NCI-H2171 (cell line): ENCODE measurements around the gene RAPGEF4.

ENCODE experiments used
- DNase-seq: peaks from one replicate; lab custom pipeline; 2025; lab: John Stamatoyannopoulos, UW

Gene RAPGEF4

GRCh38 chr2:172999641-173000386 is 264.2 kb downstream of the RAPGEF4 start:
- DNase-seq: no peak

- DNase-seq: no peak
Measured at GRCh38 chr2:173001664-173002604, 266.3 kb downstream of the RAPGEF4 start.

GRCh38 chr2:173002751-173003541 is 267.3 kb downstream of the RAPGEF4 start:
- DNase-seq: no peak

GRCh38 chr2:173008786-173009185 is 273.1 kb downstream of the RAPGEF4 start:
- no peak for DNase-seq

GRCh38 chr2:173010233-173010632 is 274.6 kb downstream of the RAPGEF4 start:
- no peak for DNase-seq

- DNase-seq: no peak
Measured at GRCh38 chr2:173016451-173016850, 280.8 kb downstream of the RAPGEF4 start.

- DNase-seq: no peak
Measured at GRCh38 chr2:173017646-173018420, 282.2 kb downstream of the RAPGEF4 start.

GRCh38 chr2:173019755-173020154 is 284.1 kb downstream of the RAPGEF4 start:
- no peak for DNase-seq

- DNase-seq: no peak
Measured at GRCh38 chr2:173021939-173022371, 286.3 kb downstream of the RAPGEF4 start.

- no peak for DNase-seq
Measured at GRCh38 chr2:173023718-173024117, 288.1 kb downstream of the RAPGEF4 start.

GRCh38 chr2:173026479-173026878 is 290.8 kb downstream of the RAPGEF4 start:
- DNase-seq: no peak

GRCh38 chr2:173027181-173028128 is 291.8 kb downstream of the RAPGEF4 start:
- peak; percentile 80 for DNase-seq

GRCh38 chr2:173028141-173028540 is 292.5 kb downstream of the RAPGEF4 start:
- DNase-seq: no peak

- no peak for DNase-seq
Measured at GRCh38 chr2:173028671-173029070, 293.0 kb downstream of the RAPGEF4 start.

GRCh38 chr2:173030561-173031490 is 295.2 kb downstream of the RAPGEF4 start:
- peak; percentile 35 for DNase-seq

GRCh38 chr2:173032032-173032431 is 296.4 kb downstream of the RAPGEF4 start:
- DNase-seq: no peak

GRCh38 chr2:173033084-173033483 is 297.4 kb downstream of the RAPGEF4 start:
- DNase-seq: no peak

- no peak for DNase-seq
Measured at GRCh38 chr2:173034143-173034542, 298.5 kb downstream of the RAPGEF4 start.
